ENCODE data around the gene COX5B. TPM values are rescaled to one million over a fixed set of nuclear protein-coding genes. Genes with fewer than 3 reads are reported as not detected.

Gene COX5B
- polyA plus RNA-seq, 1 donor (not counting 4 experiments of a cell fraction or from before 2014, with no cell fraction given) = 311 TPM

DNA sequence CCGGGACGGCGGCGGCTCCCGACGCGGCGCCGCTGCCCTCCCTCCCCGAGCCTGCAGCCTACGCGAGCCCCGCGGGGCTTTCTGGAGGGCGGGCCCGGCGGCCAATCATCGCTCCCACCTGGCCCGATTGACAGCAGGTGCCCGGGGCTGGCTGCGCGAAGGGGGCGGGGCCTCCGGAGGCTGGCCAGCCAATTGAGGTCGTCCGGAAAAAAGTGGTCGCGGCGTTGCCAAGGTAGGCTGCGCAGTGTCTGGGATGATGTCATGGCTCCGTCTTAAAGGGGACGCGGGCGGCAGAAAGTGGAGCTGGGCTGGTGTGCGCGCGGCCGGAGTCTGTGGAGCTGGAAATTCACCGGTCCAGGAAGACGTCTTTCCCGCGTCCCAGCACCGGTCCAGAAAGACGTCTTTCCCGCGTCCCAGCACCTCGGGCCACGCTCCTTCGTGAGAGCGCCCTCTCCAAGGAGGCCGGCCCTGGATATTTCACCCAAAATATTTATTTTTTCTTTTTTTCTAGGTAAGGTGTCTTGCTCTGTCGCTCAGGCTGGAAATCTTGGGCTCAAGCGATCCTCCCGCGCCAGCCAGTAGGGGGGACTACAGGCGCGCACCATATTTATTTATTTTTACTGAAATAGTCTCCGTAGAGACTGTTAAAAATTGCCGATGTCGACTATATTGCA, 18.2 kb downstream of the COX5B start, which contains the start of gene ACTR1B:
Gene ACTR1B, minus strand, starts transcription at position 83 of the 674 bp plus-strand sequence. CDS start 154 bp downstream, outside the sequence.
- Histone ChIP-seq H3K9me3 (ENCODE audit: control insufficient read depth, low read depth, low read length) (no peaks in the 10 kb centered on the region), H3K9ac (ENCODE audit: control insufficient read depth, extremely low read depth, insufficient read depth, low read length) (peak within 1 kb of the TSS; percentile 89), H3K4me3 (ENCODE audit: control insufficient read depth in 2 of 3, extremely low read depth in 1 of 3, insufficient read depth in 2 of 3, low read depth in 1 of 3, low read length in 3 of 3) (peak within 1 kb of the TSS; percentile 65 to 87 (median 82)), H4K20me1 (ENCODE audit: control insufficient read depth, extremely low read depth, insufficient read depth, low read length) (no peaks in the 10 kb centered on the region), H3K4me1 (ENCODE audit: control insufficient read depth, extremely low read depth, insufficient read depth, low read length) (peaks cover 9% of the 10 kb centered on the region), H2AFZ (ENCODE audit: control insufficient read depth, low read length) (peak within 1 kb of the TSS; percentile 87), H3K27ac (ENCODE audit: control insufficient read depth, insufficient read depth, low read length) (peak within 1 kb of the TSS; percentile 89), H3K79me2 (ENCODE audit: control insufficient read depth, insufficient read depth, low read length) (peaks cover 26% of the 10 kb centered on the region), H3K36me3 (ENCODE audit: control insufficient read depth in 2 of 2, extremely low read depth in 1 of 2, insufficient read depth in 2 of 2, low read length in 2 of 2) (peaks cover 6% of the 10 kb centered on the region in 2 experiments), H3K4me2 (ENCODE audit: control insufficient read depth, extremely low read depth, insufficient read depth, low read depth, low read length) (peak within 1 kb of the TSS; percentile 87), H3K9me1 (ENCODE audit: control insufficient read depth, extremely low read depth, insufficient read depth, low read length) (no peaks in the 10 kb centered on the region), H3K27me3 (ENCODE audit: control insufficient read depth, extremely low read depth, insufficient read depth, low read length) (no peaks in the 10 kb centered on the region)
- FAIRE-seq = no peak
- dilution Hi-C loops (cut with MboI; ENCODE audit: extremely low pct_ligation_motif_present, low sequenced_read_pairs) = no loop called here
- peak; percentile 88 for DNase-seq (ENCODE audit: low read depth, low spot score)
- TF ChIP-seq, protein P1, sequence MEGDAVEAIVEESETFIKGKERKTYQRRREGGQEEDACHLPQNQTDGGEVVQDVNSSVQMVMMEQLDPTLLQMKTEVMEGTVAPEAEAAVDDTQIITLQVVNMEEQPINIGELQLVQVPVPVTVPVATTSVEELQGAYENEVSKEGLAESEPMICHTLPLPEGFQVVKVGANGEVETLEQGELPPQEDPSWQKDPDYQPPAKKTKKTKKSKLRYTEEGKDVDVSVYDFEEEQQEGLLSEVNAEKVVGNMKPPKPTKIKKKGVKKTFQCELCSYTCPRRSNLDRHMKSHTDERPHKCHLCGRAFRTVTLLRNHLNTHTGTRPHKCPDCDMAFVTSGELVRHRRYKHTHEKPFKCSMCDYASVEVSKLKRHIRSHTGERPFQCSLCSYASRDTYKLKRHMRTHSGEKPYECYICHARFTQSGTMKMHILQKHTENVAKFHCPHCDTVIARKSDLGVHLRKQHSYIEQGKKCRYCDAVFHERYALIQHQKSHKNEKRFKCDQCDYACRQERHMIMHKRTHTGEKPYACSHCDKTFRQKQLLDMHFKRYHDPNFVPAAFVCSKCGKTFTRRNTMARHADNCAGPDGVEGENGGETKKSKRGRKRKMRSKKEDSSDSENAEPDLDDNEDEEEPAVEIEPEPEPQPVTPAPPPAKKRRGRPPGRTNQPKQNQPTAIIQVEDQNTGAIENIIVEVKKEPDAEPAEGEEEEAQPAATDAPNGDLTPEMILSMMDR (optimal IDR thresholded peaks at IDR 0.05 in 1 of 3, IDR thresholded peaks at IDR 0.05 in 1 of 3, conservative IDR thresholded peaks at IDR 0.05 in 1 of 3; ENCODE audit: extremely low read depth in 1 of 3, insufficient read depth in 2 of 3, low read length in 3 of 3) = peak; percentile 35 to 51 (median 37)
- no peak for TF ChIP-seq EZH2 (IDR thresholded peaks at IDR 0.05; ENCODE audit: low read length)

- peaks cover 9% of the 10 kb centered on the region for H3K4me1 ChIP-seq (ENCODE audit: control insufficient read depth, extremely low read depth, insufficient read depth, low read length)
- no peaks in the 10 kb centered on the region for H4K20me1 ChIP-seq (ENCODE audit: control insufficient read depth, extremely low read depth, insufficient read depth, low read length)
- H3K36me3 ChIP-seq (ENCODE audit: control insufficient read depth in 2 of 2, extremely low read depth in 1 of 2, insufficient read depth in 2 of 2, low read length in 2 of 2) = peaks cover 6% of the 10 kb centered on the region in 2 experiments
- no peak for TF ChIP-seq EZH2 (IDR thresholded peaks at IDR 0.05; ENCODE audit: low read length)
- TF ChIP-seq, protein P1 (optimal IDR thresholded peaks at IDR 0.05 in 1 of 3, IDR thresholded peaks at IDR 0.05 in 1 of 3, conservative IDR thresholded peaks at IDR 0.05 in 1 of 3; ENCODE audit: extremely low read depth in 1 of 3, insufficient read depth in 2 of 3, low read length in 3 of 3) = no peak
- peak overlapping the region; percentile 87 for H2AFZ ChIP-seq (ENCODE audit: control insufficient read depth, low read length)
- FAIRE-seq (no peak), DNase-seq (ENCODE audit: low read depth, low spot score) (no peak)
- H3K9ac ChIP-seq (ENCODE audit: control insufficient read depth, extremely low read depth, insufficient read depth, low read length) = peak overlapping the region; percentile 89
- H3K4me2 ChIP-seq (ENCODE audit: control insufficient read depth, extremely low read depth, insufficient read depth, low read depth, low read length) = peak overlapping the region; percentile 87
- no peaks in the 10 kb centered on the region for H3K27me3 ChIP-seq (ENCODE audit: control insufficient read depth, extremely low read depth, insufficient read depth, low read length)
- peaks cover 26% of the 10 kb centered on the region for H3K79me2 ChIP-seq (ENCODE audit: control insufficient read depth, insufficient read depth, low read length)
- dilution Hi-C loops (cut with MboI; ENCODE audit: extremely low pct_ligation_motif_present, low sequenced_read_pairs) = no loop called here
- H3K9me3 ChIP-seq (ENCODE audit: control insufficient read depth, low read depth, low read length) = no peaks in the 10 kb centered on the region
- peak overlapping the region; percentile 65 to 86 (median 76) for H3K4me3 ChIP-seq (ENCODE audit: control insufficient read depth in 2 of 3, extremely low read depth in 1 of 3, insufficient read depth in 2 of 3, low read depth in 1 of 3, low read length in 3 of 3)
- H3K9me1 ChIP-seq (ENCODE audit: control insufficient read depth, extremely low read depth, insufficient read depth, low read length) = no peaks in the 10 kb centered on the region
- peak overlapping the region; percentile 81 for H3K27ac ChIP-seq (ENCODE audit: control insufficient read depth, insufficient read depth, low read length)
Measured at GRCh38 chr2:97664636-97664970, 18.7 kb downstream of the COX5B start.
